ENCODE results near the gene POMT2.

Gene POMT2

DNA sequence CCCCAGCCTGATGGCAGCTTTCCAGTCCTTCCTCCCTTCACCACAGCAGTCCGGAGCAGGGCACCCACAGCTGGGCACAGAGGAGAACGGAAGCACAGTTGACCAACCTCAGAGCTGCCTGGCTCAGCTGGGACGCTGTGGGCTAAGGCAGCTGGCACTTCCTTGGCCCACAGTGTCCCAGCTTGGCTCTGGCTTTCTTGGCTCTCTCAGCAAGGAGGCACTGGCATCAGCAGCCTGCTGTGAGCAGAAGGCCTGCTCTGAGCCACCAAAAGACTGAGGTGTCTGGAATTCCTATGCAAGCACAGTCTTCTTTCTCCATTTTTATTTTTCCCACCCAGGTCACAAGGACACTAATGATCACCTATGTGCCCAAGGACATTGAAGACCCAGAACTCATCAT lies 82.3 kb downstream of the POMT2 start:
- no peak for DNase-seq

GRCh38 chr14:77236814-77237213 lies 83.9 kb downstream of the POMT2 start:
- DNase-seq = no peak

- no peak for DNase-seq
Observed at GRCh38 chr14:77231721-77232120, 89.0 kb downstream of the POMT2 start.

- DNase-seq = no peak
Observed at GRCh38 chr14:77230914-77231313, 89.8 kb downstream of the POMT2 start.

- DNase-seq = no peak
Observed at GRCh38 chr14:77228056-77228455, 92.6 kb downstream of the POMT2 start.

GRCh38 chr14:77225892-77226557 lies 94.7 kb downstream of the POMT2 start:
- no peak for DNase-seq

DNA sequence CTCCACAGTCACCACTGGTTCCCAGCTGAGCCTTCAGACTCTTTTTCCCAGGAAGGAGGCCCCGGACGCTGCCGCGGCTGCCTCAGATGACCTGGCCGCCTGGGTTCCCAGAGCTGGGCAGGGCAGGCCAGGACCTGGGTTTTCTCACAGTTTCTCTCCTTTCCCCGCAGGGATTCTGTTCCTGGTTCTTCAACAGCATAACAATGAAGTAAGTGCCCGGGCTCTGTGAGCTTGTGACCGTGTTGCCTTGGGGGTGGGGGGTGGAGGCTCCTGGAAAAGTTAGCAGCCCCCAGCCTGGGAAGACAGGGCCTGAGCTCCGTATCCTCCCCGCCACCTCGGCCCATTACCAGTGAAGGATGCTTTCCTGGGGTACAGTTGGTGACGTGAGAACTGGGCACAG lies 95.4 kb downstream of the POMT2 start:
- DNase-seq = no peak

Data from NCI-H1694 (cell line).